HEK293 (cell line): Measurements from ENCODE around the gene NCMAP.

Source experiments
- CTCF ChIA-PET: fragments of 350-600 bp; formaldehyde crosslinking; extraction: SDS; loops from one replicate; lab custom pipeline; 2021; ENCODE audit warnings: antibody characterized with exemption; lab: Yijun Ruan, JAX
- POLR2A ChIA-PET: fragments of 300-600 bp; formaldehyde crosslinking; extraction: SDS; loops from one replicate; lab custom pipeline; 2020; ENCODE audit warnings: antibody characterized with exemption, inconsistent platforms; lab: Yijun Ruan, JAX
- H3K27ac ChIP-seq: fragments of 200-500 bp; sonication (Bioruptor generic); 2 replicates; pipeline ENCODE4 v1.5.1; 2014; ENCODE audit warnings: low read depth, low read length, control low read depth, inconsistent platforms; ENCODE audit errors: extremely low read depth
- H3K36me3 ChIP-seq, 2 experiments: fragments of 200-500 bp in 1 of 2; sonication (Bioruptor generic) in 1 of 2; 1 replicate in 1 of 2; 2 replicates in 1 of 2; pipeline ENCODE4 v1.5.1; 2014 to 2017; ENCODE audit warnings: inconsistent platforms in 2 of 2, low read length in 2 of 2; ENCODE audit not compliant: control insufficient read depth in 2 of 2, insufficient read depth in 1 of 2
- H3K4me1 ChIP-seq: fragments of 200-500 bp; sonication (Bioruptor generic); 2 replicates; pipeline ENCODE4 v1.5.1; 2014; ENCODE audit warnings: mild to moderate bottlenecking, low read length, inconsistent platforms; ENCODE audit not compliant: control insufficient read depth, insufficient read depth
- H3K4me3 ChIP-seq: 2 replicates; pipeline ENCODE4 v1.5.1; 2011; ENCODE audit warnings: low read depth, mild to moderate bottlenecking, control low read depth, low read length, moderate library complexity
- H3K9me3 ChIP-seq: fragments of 200-500 bp; sonication (Bioruptor generic); 2 replicates; pipeline ENCODE4 v1.5.1; 2014; ENCODE audit warnings: low read depth, low read length, inconsistent platforms; ENCODE audit not compliant: control insufficient read depth, insufficient read depth
- INSM2 ChIP-seq: fragments of 450-650 bp; formaldehyde crosslinking; IDR thresholded peaks from 2 replicates; pipeline ENCODE4 v1.5.1; 2016; ENCODE audit warnings: missing biosample characterization, missing genetic modification characterization
- KLF17 ChIP-seq: fragments of 450-650 bp; formaldehyde crosslinking; IDR thresholded peaks from 2 replicates; pipeline ENCODE4 v1.5.1; 2016; ENCODE audit warnings: missing biosample characterization, missing genetic modification characterization
- MZF1 ChIP-seq: fragments of 450-650 bp; formaldehyde crosslinking; IDR thresholded peaks from 2 replicates; pipeline ENCODE4 v1.5.1; 2017; ENCODE audit warnings: missing biosample characterization, missing genetic modification characterization, borderline replicate concordance
- PRDM4 ChIP-seq: fragments of 450-650 bp; formaldehyde crosslinking; IDR thresholded peaks from 2 replicates; pipeline ENCODE4 v1.5.1; 2017; ENCODE audit warnings: missing biosample characterization, missing genetic modification characterization
- REPIN1 ChIP-seq: fragments of 450-650 bp; formaldehyde crosslinking; IDR thresholded peaks from 2 replicates; pipeline ENCODE4 v1.5.1; 2017; ENCODE audit warnings: missing biosample characterization, missing genetic modification characterization, low read depth
- SALL2 ChIP-seq: fragments of 450-650 bp; formaldehyde crosslinking; IDR thresholded peaks from 2 replicates; pipeline ENCODE4 v1.5.0; 2017; ENCODE audit warnings: missing biosample characterization, mild to moderate bottlenecking, missing genetic modification characterization, borderline replicate concordance
- SETDB1 ChIP-seq: IDR thresholded peaks from one replicate; pipeline ENCODE4 v1.6.1; 2017; ENCODE audit warnings: mild to moderate bottlenecking, low read length, moderate library complexity, mixed read lengths; ENCODE audit not compliant: insufficient read length
- SP7 ChIP-seq: fragments of 450-650 bp; formaldehyde crosslinking; IDR thresholded peaks from 2 replicates; pipeline ENCODE4 v1.5.1; 2016; ENCODE audit warnings: missing biosample characterization, missing genetic modification characterization
- ZBTB1 ChIP-seq: fragments of 450-650 bp; formaldehyde crosslinking; IDR thresholded peaks from 2 replicates; pipeline ENCODE4 v1.5.1; 2016; ENCODE audit warnings: missing biosample characterization, missing genetic modification characterization
- ZFP37 ChIP-seq: fragments of 450-650 bp; formaldehyde crosslinking; IDR thresholded peaks from 2 replicates; pipeline ENCODE4 v1.5.1; 2016; ENCODE audit warnings: missing biosample characterization, missing genetic modification characterization
- ZNF114 ChIP-seq: fragments of 450-650 bp; formaldehyde crosslinking; IDR thresholded peaks from 2 replicates; pipeline ENCODE4 v1.5.0; 2017; ENCODE audit warnings: missing biosample characterization, missing genetic modification characterization
- ZNF133 ChIP-seq: fragments of 450-650 bp; formaldehyde crosslinking; IDR thresholded peaks from 2 replicates; pipeline ENCODE4 v1.5.1; 2016; ENCODE audit warnings: missing biosample characterization, missing genetic modification characterization
- ZNF138 ChIP-seq: fragments of 450-650 bp; formaldehyde crosslinking; IDR thresholded peaks from 2 replicates; pipeline ENCODE4 v1.5.1; 2016; ENCODE audit warnings: missing biosample characterization, missing genetic modification characterization, borderline replicate concordance
- ZNF174 ChIP-seq: fragments of 450-650 bp; formaldehyde crosslinking; IDR thresholded peaks from 2 replicates; pipeline ENCODE4 v1.5.0; 2017; ENCODE audit warnings: missing biosample characterization, mild to moderate bottlenecking, missing genetic modification characterization
- ZNF18 ChIP-seq: fragments of 450-650 bp; formaldehyde crosslinking; IDR thresholded peaks from 2 replicates; pipeline ENCODE4 v1.5.1; 2016; ENCODE audit warnings: missing biosample characterization, missing genetic modification characterization
- ZNF184 ChIP-seq: fragments of 450-650 bp; IDR thresholded peaks from 2 replicates; pipeline ENCODE4 v1.5.1; 2018; ENCODE audit warnings: missing biosample characterization, mild to moderate bottlenecking, missing genetic modification characterization
- ZNF214 ChIP-seq: fragments of 450-650 bp; formaldehyde crosslinking; IDR thresholded peaks from 2 replicates; pipeline ENCODE4 v1.5.1; 2017; ENCODE audit warnings: missing biosample characterization, mild to moderate bottlenecking, missing genetic modification characterization, borderline replicate concordance
- ZNF239 ChIP-seq: fragments of 450-650 bp; formaldehyde crosslinking; IDR thresholded peaks from 2 replicates; pipeline ENCODE4 v1.5.1; 2016; ENCODE audit warnings: missing biosample characterization, missing genetic modification characterization
- ZNF248 ChIP-seq: fragments of 450-650 bp; formaldehyde crosslinking; IDR thresholded peaks from 2 replicates; pipeline ENCODE4 v1.5.1; 2017; ENCODE audit warnings: missing biosample characterization, missing genetic modification characterization
- ZNF501 ChIP-seq: fragments of 450-650 bp; formaldehyde crosslinking; IDR thresholded peaks from 2 replicates; pipeline ENCODE4 v1.5.1; 2016; ENCODE audit warnings: missing biosample characterization, missing genetic modification characterization
- ZNF514 ChIP-seq: fragments of 450-650 bp; formaldehyde crosslinking; IDR thresholded peaks from 2 replicates; pipeline ENCODE4 v1.5.1; 2016; ENCODE audit warnings: missing biosample characterization, missing genetic modification characterization
- ZNF548 ChIP-seq: fragments of 450-650 bp; formaldehyde crosslinking; IDR thresholded peaks from 2 replicates; pipeline ENCODE4 v1.5.1; 2016; ENCODE audit warnings: missing biosample characterization, missing genetic modification characterization
- ZNF585B ChIP-seq: fragments of 450-650 bp; formaldehyde crosslinking; IDR thresholded peaks from 2 replicates; pipeline ENCODE4 v1.5.1; 2016; ENCODE audit warnings: missing biosample characterization, missing genetic modification characterization
- ZNF600 ChIP-seq: fragments of 450-650 bp; formaldehyde crosslinking; IDR thresholded peaks from 2 replicates; pipeline ENCODE4 v1.5.1; 2016; ENCODE audit warnings: missing biosample characterization, missing genetic modification characterization
- ZNF791 ChIP-seq: fragments of 450-650 bp; formaldehyde crosslinking; IDR thresholded peaks from 2 replicates; pipeline ENCODE4 v1.5.1; 2016; ENCODE audit warnings: missing biosample characterization, missing genetic modification characterization
- TF ChIP-seq, protein P1 (sequence below): fragments of 450-650 bp; formaldehyde crosslinking; IDR thresholded peaks from 2 replicates; pipeline ENCODE4 v1.5.1; 2016; ENCODE audit warnings: missing biosample characterization, missing genetic modification characterization
- TF ChIP-seq, protein P2 (sequence below): fragments of 450-650 bp; formaldehyde crosslinking; IDR thresholded peaks from 2 replicates; pipeline ENCODE4 v1.5.1; 2017; ENCODE audit warnings: missing biosample characterization, missing genetic modification characterization

Gene NCMAP

DNA sequence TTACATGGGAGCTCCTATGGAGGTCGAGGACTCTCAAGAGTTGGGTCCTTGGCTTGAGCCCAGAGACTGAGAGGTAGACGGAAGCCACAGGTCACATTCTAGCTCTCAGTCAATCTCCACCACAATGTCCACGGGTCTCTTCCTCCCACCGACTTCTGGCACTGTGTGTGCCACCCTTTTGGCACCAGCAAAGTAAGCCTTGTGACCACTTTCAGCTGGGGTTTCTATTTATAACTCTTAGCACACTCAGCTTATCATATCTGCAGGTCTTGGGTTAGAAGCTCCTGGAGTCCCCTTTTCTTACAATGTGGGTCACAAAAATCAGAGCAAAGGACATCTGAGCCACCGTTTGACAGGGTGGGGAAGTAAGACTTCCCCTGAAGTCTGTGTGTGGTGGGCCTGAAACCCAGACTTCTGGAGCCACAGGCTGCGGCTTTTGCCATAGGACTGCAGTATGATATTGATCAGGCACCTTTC lies 28.3 kb downstream of the NCMAP start (continued):
- TF ChIP-seq ZNF585B (tag by site-specific recombination): no peak
- TF ChIP-seq KLF17 (tag by site-specific recombination): no peak
- TF ChIP-seq ZNF514 (tag by site-specific recombination): no peak
- no peak for TF ChIP-seq SP7
- TF ChIP-seq REPIN1 (tag by site-specific recombination): no peak
- TF ChIP-seq, protein P1, sequence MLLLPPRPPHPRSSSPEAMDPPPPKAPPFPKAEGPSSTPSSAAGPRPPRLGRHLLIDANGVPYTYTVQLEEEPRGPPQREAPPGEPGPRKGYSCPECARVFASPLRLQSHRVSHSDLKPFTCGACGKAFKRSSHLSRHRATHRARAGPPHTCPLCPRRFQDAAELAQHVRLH (tag by site-specific recombination): no peak
- no peak for TF ChIP-seq ZNF501 (tag by site-specific recombination)
- no peak for TF ChIP-seq ZNF239 (tag by site-specific recombination)
- no peak for TF ChIP-seq PRDM4 (tag by site-specific recombination)
- TF ChIP-seq ZNF791 (tag by site-specific recombination): no peak
- TF ChIP-seq ZNF133 (tag by site-specific recombination): no peak
- TF ChIP-seq ZNF184 (tag by site-specific recombination): no peak
- TF ChIP-seq SETDB1: no peak

DNA sequence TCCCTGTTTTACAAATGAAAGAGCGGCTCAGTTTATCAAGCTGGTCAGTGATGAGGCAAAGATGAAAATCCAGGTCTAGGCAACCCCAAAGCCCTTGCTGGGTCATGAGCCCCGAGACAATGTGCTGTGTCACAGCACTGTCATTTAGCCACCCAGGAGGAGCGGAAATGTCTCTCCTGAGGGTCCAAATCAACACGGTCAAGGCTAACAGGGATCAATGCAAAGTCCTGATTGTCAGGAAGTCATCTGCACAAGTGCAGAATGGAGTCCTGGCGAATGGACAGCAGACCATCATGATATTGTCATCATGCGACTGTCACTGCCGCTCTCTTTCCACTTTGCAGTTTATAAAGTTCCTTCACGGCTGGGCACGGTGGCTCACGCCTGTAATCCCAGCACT lies 30.2 kb downstream of the NCMAP start:
- ChIA-PET POLR2A (no interaction called here), CTCF (interaction anchor here (0.6 to 7.4 kb wide), 25 partner anchors 10 to 228 kb away, joined by 3 to 69 read pairs (median 6); partner anchors contain the start of genes NCMAP and NIPAL3)
- Histone ChIP-seq H3K9me3 (no peaks in the 10 kb centered on the region), H3K36me3 (no peaks in the 10 kb centered on the region), H3K4me3 (no peak overlapping the region), H3K27ac (no peak overlapping the region), H3K4me1 (no peaks in the 10 kb centered on the region)
- no peak for TF ChIP-seq MZF1 (tag by site-specific recombination)
- TF ChIP-seq ZNF138 (tag by site-specific recombination): no peak
- no peak for TF ChIP-seq ZFP37 (tag by site-specific recombination)
- TF ChIP-seq ZNF548 (tag by site-specific recombination): no peak
- TF ChIP-seq ZNF174 (tag by site-specific recombination): no peak
- no peak for TF ChIP-seq ZNF18 (tag by site-specific recombination)
- TF ChIP-seq ZNF214: no peak
- TF ChIP-seq PRDM4 (tag by site-specific recombination): no peak
- TF ChIP-seq SALL2 (tag by site-specific recombination): no peak
- no peak for TF ChIP-seq ZBTB1 (tag by site-specific recombination)
- TF ChIP-seq, protein P2, sequence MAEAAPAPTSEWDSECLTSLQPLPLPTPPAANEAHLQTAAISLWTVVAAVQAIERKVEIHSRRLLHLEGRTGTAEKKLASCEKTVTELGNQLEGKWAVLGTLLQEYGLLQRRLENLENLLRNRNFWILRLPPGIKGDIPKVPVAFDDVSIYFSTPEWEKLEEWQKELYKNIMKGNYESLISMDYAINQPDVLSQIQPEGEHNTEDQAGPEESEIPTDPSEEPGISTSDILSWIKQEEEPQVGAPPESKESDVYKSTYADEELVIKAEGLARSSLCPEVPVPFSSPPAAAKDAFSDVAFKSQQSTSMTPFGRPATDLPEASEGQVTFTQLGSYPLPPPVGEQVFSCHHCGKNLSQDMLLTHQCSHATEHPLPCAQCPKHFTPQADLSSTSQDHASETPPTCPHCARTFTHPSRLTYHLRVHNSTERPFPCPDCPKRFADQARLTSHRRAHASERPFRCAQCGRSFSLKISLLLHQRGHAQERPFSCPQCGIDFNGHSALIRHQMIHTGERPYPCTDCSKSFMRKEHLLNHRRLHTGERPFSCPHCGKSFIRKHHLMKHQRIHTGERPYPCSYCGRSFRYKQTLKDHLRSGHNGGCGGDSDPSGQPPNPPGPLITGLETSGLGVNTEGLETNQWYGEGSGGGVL (tag by site-specific recombination): no peak
- no peak for TF ChIP-seq ZNF600
- TF ChIP-seq ZNF114: no peak
- TF ChIP-seq ZNF248 (tag by site-specific recombination): no peak
- no peak for TF ChIP-seq INSM2 (tag by site-specific recombination)
